Forelimb muscle (tissue), 1 donor: ENCODE data around the gene LILRA2. TPM values are rescaled to one million over a fixed set of nuclear protein-coding genes. Genes with fewer than 3 reads are reported as not detected.
"Not testable (repeated sequence)": the region's sequence is repeated elsewhere in the genome, so short reads cannot be mapped to it uniquely, and the experiment has no call there.

Source experiments
- DNase-seq: peaks from one replicate; pipeline ENCODE4 v3.0.0-alpha.2; 2013; ENCODE audit warnings: low read depth
- polyA plus RNA-seq: library from polyadenylated mRNA; unstranded; fragments of 120-200 nt; gene quantifications from one replicate; pipeline ENCODE4 v1.2.1, GENCODE V29; 2013; ENCODE audit not compliant: insufficient read length

The LILRA2 gene
- polyA plus RNA-seq, 1 donor, result 0.81 TPM

- not testable (repeated sequence) for DNase-seq
Observed at GRCh38 chr19:54571715-54572615, 1.6 kb upstream of the LILRA2 start.

GRCh38 chr19:54572696-54573311 is 786 bp upstream of the LILRA2 start:
- DNase-seq, result no peak

DNA sequence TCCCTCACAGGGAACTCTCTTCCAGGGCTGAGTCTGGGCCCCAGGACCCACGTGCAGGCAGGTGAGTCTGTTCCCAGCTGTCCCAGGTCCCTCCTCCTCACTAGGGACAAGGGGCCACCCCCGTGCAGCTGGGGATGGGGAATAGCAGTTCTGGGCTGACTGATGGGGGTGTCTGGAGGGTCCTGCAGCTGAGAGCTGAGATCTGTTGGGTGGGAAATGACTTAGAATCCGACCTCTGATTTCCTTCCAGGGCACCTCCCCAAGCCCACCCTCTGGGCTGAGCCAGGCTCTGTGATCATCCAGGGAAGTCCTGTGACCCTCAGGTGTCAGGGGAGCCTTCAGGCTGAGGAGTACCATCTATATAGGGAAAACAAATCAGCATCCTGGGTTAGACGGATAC is 461 bp downstream of the LILRA2 start:
- DNase-seq, result no peak

DNA sequence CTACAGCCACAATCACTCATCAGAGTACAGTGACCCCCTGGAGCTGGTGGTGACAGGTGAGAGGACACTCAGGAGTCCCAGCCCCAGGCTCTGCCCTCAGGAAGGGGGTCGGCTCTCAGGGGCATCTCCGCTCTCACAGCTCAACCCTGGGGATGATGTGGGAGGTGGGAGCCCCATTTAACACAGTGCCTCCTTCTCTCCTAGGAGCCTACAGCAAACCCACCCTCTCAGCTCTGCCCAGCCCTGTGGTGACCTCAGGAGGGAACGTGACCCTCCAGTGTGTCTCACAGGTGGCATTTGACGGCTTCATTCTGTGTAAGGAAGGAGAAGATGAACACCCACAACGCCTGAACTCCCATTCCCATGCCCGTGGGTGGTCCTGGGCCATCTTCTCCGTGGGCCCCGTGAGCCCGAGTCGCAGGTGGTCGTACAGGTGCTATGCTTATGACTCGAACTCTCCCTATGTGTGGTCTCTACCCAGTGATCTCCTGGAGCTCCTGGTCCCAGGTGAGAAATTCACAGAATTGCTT is 1.0 kb downstream of the LILRA2 start:
- no peak for DNase-seq

DNA sequence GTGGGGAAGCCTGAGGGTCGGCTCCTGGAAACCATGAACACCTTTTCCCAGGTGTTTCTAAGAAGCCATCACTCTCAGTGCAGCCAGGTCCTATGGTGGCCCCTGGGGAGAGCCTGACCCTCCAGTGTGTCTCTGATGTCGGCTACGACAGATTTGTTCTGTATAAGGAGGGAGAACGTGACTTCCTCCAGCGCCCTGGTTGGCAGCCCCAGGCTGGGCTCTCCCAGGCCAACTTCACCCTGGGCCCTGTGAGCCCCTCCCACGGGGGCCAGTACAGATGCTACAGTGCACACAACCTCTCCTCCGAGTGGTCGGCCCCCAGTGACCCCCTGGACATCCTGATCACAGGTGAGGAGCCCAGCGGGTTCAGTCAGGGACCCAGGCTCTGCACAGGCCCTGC is 1.6 kb downstream of the LILRA2 start:
- not testable (repeated sequence) for DNase-seq

DNA sequence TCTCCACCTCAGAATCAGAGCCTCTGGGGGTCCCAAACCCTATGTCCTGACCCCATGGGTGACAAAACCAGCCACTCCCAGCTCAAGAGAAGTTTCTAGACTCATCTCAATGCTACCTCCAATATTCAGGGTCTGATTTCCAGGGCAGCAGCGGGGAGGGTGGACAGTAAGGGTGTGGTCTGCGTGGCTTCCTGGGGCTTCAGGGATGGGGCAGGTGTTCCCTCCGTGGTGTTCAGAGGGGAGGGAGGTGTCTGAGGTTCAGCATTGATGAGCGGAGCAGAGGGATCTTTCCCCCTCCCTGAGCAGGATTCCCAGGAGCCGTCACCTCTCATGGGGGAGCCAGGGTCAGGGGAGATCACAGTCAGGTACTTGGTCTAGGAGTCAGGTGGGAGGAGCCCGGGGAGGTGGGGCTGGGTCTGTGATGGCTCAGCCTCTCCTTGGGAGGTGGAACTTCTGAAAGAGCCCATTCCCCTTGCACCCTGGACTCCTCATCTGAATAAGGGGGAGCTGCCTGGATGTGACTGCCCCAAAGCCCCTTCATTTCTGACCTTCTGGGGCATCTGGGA is 2.9 kb downstream of the LILRA2 start:
- DNase-seq, result no peak

DNA sequence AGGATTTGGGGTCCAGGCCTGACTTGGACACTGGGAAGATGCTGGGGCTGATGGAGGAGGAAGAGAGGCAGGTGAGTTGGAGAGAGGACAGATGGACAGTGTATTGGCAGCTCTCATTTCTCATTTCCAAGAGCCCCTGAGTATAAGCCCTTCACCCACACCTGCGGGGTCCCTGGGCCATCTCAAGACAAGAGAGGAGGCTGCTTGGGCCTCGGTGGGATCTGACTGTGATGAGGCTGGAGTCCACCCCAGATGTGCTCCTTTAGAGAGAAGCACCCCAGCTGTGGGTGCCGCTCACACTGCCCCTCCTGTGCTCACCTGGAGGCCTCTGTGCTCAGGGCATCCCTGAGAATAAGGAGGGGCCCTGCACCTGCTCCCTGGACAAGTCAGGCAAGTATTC is 3.7 kb downstream of the LILRA2 start:
- DNase-seq, result no peak

DNA sequence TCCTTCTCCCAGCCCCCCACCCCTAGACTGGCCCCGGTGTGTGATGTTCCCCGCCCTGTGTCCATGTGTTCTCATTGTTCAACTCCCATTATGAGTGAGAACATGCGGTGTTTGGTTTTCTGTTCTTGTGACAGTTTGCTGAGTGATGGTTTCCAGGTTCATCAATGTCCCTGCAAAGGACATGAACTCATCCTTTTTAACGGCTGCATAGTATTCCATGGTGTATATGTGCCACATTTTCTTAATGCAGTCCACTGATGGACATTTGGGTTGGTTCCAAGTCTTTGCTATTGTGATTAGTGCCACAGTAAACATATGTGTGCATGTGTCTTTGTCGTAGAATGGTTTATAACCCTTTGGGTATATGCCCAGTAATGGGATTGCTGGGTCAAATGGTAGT is 4.7 kb downstream of the LILRA2 start:
- not testable (repeated sequence) for DNase-seq

DNA sequence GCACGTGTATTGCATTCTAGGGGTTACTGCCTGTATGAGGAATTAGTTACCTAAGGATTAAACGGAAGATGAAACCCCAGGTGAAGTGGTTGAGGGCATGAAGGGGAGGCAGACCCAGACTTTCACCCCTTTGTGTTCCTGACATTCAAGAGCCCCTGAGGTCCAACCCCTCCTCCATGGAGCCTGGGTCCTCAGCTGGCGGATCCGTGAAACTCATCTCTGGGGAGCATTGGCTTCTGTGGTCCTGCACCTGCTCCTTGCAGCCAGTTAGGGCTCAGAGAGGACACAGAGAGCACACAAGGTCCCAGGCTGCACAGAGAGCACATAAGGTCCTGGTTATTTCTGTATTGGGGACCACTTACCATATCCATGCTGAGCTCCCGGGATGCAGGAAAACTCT is 12.8 kb downstream of the LILRA2 start:
- no peak for DNase-seq

DNA sequence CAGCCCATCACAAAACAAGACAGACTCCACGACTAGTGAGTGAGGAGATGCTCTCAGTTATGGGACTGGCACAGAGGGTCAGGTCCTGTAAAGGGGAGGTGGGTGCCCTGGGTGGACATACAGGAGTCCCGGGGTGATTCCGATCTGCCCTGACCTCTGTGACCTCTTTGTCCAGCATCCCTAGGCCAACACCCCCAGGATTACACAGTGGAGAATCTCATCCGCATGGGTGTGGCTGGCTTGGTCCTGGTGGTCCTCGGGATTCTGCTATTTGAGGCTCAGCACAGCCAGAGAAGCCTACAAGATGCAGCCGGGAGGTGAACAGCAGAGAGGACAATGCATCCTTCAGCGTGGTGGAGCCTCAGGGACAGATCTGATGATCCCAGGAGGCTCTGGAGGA is 13.4 kb downstream of the LILRA2 start:
- DNase-seq, result no peak

- not testable (repeated sequence) for DNase-seq
Observed at GRCh38 chr19:54593445-54593844, 19.9 kb downstream of the LILRA2 start, which contains the start of gene LILRA1. Gene LILRA1 (plus strand): TSS chr19:54593632. CDS start chr19:54594245, 613 bp downstream.

DNA sequence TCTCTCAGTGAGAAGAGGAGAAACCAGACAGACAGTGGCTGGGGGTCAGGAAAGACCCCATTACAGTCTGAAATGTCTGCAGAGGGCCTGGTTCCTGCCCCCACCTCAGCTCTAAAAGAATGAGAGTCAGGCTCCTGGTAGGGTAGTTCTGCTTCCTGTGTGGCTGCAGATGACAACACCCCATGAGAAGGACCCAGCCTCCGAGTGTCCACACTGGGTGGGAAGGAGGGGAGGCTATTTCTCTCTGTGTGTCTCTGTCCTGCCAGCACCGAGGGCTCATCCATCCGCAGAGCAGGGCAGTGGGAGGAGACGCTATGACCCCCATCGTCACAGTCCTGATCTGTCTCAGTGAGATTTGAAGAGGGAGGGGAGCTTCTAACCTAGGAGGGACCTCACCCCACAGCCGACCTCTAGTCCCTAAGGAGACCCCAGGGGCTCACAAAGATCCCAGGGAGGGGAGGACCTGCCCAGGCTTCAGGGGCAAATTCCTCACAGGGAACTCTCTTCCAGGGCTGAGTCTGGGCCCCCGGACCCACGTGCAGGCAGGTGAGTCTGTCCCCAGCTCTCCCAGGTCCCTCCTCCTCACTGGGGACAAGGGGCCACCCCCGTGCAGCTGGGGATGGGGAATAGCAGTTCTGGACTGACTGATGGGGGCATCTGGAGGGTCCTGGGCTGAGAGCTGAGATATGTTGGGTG is 20.5 kb downstream of the LILRA2 start:
- not testable (repeated sequence) for DNase-seq

DNA sequence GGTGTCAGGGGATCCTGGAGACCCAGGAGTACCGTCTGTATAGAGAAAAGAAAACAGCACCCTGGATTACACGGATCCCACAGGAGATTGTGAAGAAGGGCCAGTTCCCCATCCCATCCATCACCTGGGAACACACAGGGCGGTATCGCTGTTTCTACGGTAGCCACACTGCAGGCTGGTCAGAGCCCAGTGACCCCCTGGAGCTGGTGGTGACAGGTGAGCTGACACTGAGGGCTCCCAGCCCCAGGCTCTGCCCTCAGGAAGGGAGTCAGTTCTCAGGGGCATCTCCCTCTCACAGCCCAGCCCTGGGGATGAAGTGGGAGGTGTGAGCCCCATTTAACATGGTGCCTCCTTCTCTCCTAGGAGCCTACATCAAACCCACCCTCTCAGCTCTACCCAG is 21.1 kb downstream of the LILRA2 start:
- no peak for DNase-seq

GRCh38 chr19:54595680-54596436 is 22.3 kb downstream of the LILRA2 start:
- DNase-seq, result not testable (repeated sequence)

- no peak for DNase-seq
Observed at GRCh38 chr19:54600212-54600611, 26.6 kb downstream of the LILRA2 start.

- DNase-seq, result no peak
Observed at GRCh38 chr19:54606230-54606629, 32.6 kb downstream of the LILRA2 start.

- no peak for DNase-seq
Observed at GRCh38 chr19:54606891-54607784, 33.5 kb downstream of the LILRA2 start.

GRCh38 chr19:54607785-54608150 is 34.2 kb downstream of the LILRA2 start:
- DNase-seq, result no peak

- DNase-seq, result no peak
Observed at GRCh38 chr19:54608205-54608604, 34.6 kb downstream of the LILRA2 start.

DNA sequence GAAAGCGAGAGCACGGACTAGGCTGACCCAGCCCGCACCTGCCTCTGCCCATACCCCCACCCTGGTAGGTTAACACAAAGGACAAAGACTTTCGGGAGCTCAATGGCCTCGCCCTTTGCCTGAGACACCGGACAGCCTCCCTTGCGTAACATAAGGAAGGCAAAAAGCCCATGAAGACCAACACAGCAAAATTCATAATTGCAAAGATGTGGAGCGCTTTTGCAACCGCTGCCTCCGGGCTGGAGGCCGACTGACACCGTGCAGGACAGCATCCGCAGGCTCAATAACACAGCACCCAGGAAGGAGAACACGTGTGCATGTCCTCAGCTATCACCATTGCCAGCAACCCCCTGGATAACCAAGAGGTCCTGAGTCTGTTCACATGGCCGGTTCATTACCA is 35.2 kb downstream of the LILRA2 start:
- DNase-seq, result no peak
